ENCODE results near the gene CEP43. TPM values are rescaled to one million over a fixed set of nuclear protein-coding genes. Genes with fewer than 3 reads are reported as not detected.

CEP43 gene
- total RNA-seq, 2 experiments from 2014 or later = 19.9 to 20.0 TPM

DNA sequence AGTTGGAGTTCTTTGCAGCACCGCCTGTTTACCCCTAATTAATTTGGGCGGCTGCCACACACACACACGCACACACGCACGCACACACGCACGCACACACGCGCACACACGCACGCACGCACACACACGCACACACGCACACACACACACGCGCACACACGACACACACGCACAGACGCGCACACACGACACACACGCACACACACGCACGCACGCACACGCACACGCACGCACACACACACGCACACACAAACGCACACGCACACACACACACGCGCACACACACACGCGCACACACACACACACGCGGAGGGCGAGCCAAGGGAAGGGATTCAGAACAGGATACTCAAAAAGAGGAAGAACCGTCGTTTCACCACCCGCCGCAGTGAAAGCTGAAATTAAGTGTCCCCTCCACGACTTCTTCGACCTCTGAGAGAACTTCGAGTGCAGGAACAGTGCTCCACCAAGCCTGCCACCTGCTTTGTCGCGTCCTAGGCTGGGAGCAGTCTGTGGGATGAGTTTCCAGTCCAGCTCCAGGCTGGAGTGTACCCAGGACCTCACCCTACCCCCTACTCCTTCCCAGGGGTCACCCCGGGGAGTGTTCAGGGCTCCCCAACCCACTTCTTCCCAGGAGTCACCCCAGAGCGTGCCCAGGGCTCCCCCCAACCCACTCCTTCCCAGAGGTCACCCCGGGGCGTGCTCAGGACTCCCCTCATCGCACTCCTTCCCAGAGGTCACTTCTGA lies 43.9 kb upstream of the CEP43 start:
- peak; percentile 57 for DNase-seq
- CTCF ChIA-PET = interaction anchor here (0.6 to 3.5 kb wide), 2 partner anchors 13 to 133 kb away, joined by 3 to 18 read pairs; no protein-coding TSS in a partner anchor
- Mint-ChIP-seq H3K4me1 (peaks cover 79% of the 10 kb centered on the region), H3K27ac (peak overlapping the region; percentile 91), H3K27me3 (no peaks in the 10 kb centered on the region), H3K4me3 (peak overlapping the region; percentile 94), H3K9me3 (ENCODE audit: low read depth) (no peaks in the 10 kb centered on the region), H3K36me3 (ENCODE audit: low read depth) (peaks cover 30% of the 10 kb centered on the region)
- intact Hi-C loops (cut with DNase I, micrococcal nuclease) = loop anchor here in 1 of 2 experiments (2.0 kb wide), 1 partner anchor 92 kb away; no protein-coding TSS in a partner anchor
- ATAC-seq = no peak
- POLR2A ChIA-PET = no interaction called here

DNA sequence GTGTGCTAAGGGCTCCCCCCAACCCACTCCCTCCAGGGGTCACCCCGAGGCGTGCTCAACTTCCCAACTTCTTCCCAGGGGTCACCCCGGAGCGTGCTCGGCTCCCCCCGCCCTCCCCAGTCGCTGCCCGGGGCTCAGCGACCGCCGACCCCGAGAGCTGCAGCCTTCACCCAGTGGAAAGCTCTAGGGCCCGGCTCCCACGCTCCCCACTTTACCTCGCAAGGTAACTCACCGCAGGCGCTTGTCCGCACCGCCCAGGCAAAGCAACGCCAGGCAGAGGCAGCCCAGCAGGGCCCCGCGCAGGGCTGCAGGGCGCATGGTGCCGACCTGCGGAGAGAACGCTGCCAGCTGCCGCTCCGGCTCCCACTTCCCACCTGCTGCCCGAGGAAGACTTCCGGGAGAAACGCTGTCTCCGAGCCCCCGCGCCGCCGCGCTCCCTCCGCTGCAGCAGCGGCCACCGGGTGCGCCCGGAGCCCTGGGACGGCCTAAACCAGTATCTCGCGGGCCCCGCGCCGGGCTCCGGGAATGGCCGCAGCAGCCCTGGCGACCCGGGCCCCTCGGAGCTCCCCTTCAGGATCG lies 43.2 kb upstream of the CEP43 start:
- H3K27ac Mint-ChIP-seq = peak overlapping the region; percentile 91
- intact Hi-C loops (cut with DNase I, micrococcal nuclease) = loop anchor here (1.0 to 2.0 kb wide), 6 partner anchors 13 to 573 kb away; partner anchors contain the start of genes CEP43 (in 1 of the 2) and RPS6KA2 (in 1 of the 2)
- CTCF ChIA-PET = interaction anchor here (0.6 to 3.5 kb wide), 3 partner anchors 14 to 133 kb away, joined by 3 to 18 read pairs (median 5); no protein-coding TSS in a partner anchor

DNA sequence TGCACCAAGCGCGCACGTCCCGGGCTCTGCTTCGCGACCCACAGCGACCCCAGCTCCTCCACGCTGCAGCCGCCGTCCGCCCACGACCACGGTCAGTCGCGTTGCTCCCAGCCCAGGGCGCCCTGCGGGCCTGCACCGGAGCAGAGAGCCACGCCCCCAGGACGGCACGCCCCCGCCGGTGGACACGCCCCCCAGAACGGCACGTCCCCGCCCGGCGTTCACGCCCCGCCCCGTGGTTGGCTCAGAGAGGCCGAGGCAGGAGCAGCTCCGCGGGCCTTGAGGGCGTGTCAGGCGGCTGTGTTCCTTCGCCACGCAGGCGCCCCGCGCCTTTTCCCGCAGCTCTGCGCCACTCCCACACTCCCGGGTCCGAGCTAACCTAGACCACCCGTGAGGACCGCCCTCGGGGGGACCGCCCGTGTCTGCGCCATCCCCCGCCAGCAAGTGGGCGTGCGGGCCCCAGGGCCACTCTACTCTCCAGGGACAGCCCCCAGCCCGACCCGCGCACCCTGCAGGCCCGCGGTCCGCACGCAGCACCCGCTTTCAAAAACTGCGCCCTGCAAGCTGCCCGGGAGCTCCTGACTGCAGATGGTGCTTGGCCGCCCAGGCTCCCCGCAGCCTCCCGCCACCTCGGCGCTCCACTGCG lies 42.6 kb upstream of the CEP43 start, which contains the start of gene RNASET2:
TSS of gene RNASET2 (minus strand) at position 107 of the 643 bp plus-strand sequence. CDS start 368 bp downstream, outside the sequence.
- intact Hi-C loops (cut with DNase I, micrococcal nuclease) = loop anchor here (1.0 to 2.0 kb wide), 5 partner anchors 14 to 573 kb away; partner anchors contain the start of genes CEP43 (in 2 of the 2) and RPS6KA2 (in 1 of the 2)
- Mint-ChIP-seq H3K27ac (peak within 1 kb of the TSS; percentile 97), H3K27me3 (no peaks in the 10 kb centered on the region), H3K4me3 (peak within 1 kb of the TSS; percentile 94), H3K9me3 (ENCODE audit: low read depth) (no peaks in the 10 kb centered on the region), H3K36me3 (ENCODE audit: low read depth) (peaks cover 27% of the 10 kb centered on the region), H3K4me1 (peaks cover 69% of the 10 kb centered on the region)
- POLR2A ChIA-PET = interaction anchor here (0.9 to 1.3 kb wide), 3 partner anchors 15 to 43 kb away, joined by 3 to 5 read pairs (median 3); partner anchors contain the start of gene CEP43
- DNase-seq (peak; percentile 100), ATAC-seq (peak; percentile 80)
- CTCF ChIA-PET = interaction anchor here (0.6 to 3.5 kb wide), 4 partner anchors 14 to 42 kb away, joined by 3 to 18 read pairs (median 4); no protein-coding TSS in a partner anchor

More for the DNA sequence above, 43.2 kb upstream of the CEP43 start:
- Mint-ChIP-seq H3K4me3 (peak overlapping the region; percentile 94), H3K9me3 (ENCODE audit: low read depth) (no peaks in the 10 kb centered on the region), H3K36me3 (ENCODE audit: low read depth) (peaks cover 27% of the 10 kb centered on the region), H3K27me3 (no peaks in the 10 kb centered on the region), H3K4me1 (peaks cover 75% of the 10 kb centered on the region)
- POLR2A ChIA-PET = interaction anchor here (0.9 to 1.3 kb wide), 3 partner anchors 15 to 43 kb away, joined by 3 to 5 read pairs (median 3); partner anchors contain the start of gene CEP43
- ATAC-seq (peak; percentile 9), DNase-seq (peak; percentile 62)

DNA sequence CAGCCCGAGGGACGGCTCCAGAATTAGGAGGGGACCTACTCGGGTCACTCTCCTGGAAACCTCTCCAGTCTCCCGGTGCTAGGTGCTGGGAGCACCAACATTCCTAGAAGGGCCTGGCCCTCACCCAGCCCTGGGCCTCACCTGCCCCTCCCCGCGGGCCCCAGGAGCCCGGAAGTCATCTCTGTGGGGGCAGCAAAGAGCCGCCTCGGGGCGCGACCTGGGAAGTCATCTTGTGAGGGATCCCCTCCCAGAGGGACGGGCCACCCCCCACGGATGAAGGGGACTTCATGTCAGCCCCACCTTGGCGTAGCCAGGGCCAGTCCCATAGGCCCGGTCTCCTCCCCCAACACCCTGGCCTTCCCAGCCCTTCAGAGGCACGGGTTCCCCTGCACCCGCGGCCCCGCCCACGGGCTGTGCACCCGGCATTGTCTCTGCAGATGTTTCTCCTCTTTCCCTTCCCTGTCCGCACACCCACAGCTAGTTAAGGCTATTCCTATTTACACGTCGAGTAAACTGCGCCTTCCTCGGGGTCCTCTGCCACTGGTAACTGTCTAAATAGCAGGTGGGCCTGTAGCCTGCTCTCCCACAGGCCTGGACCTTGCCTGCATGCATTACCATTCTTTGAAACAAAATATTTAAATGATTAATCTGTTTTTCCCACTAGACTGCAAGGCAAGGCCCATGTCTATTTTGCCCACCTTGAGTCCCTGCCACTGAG lies 42.0 kb upstream of the CEP43 start:
- Mint-ChIP-seq H3K36me3 (ENCODE audit: low read depth) (peaks cover 25% of the 10 kb centered on the region), H3K27ac (peak overlapping the region; percentile 97), H3K9me3 (ENCODE audit: low read depth) (no peaks in the 10 kb centered on the region), H3K4me3 (peak overlapping the region; percentile 94), H3K4me1 (peaks cover 63% of the 10 kb centered on the region), H3K27me3 (no peaks in the 10 kb centered on the region)
- ATAC-seq (peak; percentile 21), DNase-seq (peak; percentile 81)
- CTCF ChIA-PET = interaction anchor here (0.6 to 3.5 kb wide), 6 partner anchors 12 to 41 kb away, joined by 3 to 18 read pairs (median 4); no protein-coding TSS in a partner anchor
- intact Hi-C loops (cut with DNase I, micrococcal nuclease) = loop anchor here (1.0 to 2.0 kb wide), 3 partner anchors 14 to 394 kb away; partner anchors contain the start of gene CEP43 (in 1 of the 2)
- POLR2A ChIA-PET = interaction anchor here (1.0 to 1.3 kb wide), 2 partner anchors 16 to 25 kb away, joined by 3 to 5 read pairs; no protein-coding TSS in a partner anchor

DNA sequence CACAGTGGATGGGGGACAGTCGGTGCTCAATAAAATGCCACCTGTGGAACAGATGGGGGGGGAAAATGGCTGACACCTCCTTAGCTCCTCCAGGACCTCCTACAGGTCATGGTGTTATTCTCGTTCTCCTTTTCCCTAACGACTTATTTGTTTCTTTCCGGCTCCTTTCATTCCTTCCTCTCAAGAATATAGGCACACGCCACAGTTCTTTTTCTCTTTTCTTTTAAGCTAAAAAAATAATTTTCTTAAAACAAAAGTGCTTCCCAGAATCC lies 41.5 kb upstream of the CEP43 start:
- ATAC-seq (no peak), DNase-seq (no peak)
- Mint-ChIP-seq H3K36me3 (ENCODE audit: low read depth) (peaks cover 22% of the 10 kb centered on the region), H3K27me3 (no peaks in the 10 kb centered on the region), H3K4me3 (peak overlapping the region; percentile 94), H3K9me3 (ENCODE audit: low read depth) (no peaks in the 10 kb centered on the region), H3K4me1 (peaks cover 58% of the 10 kb centered on the region), H3K27ac (peak overlapping the region; percentile 97)
- POLR2A ChIA-PET = no interaction called here
- intact Hi-C loops (cut with DNase I, micrococcal nuclease) = loop anchor here (1.0 to 2.0 kb wide), 3 partner anchors 15 to 393 kb away; partner anchors contain the start of gene CEP43 (in 1 of the 2)
- CTCF ChIA-PET = interaction anchor here (1.3 to 3.5 kb wide), 4 partner anchors 12 to 40 kb away, joined by 3 to 18 read pairs (median 4); no protein-coding TSS in a partner anchor

- intact Hi-C loops (cut with DNase I, micrococcal nuclease) = no loop called here
- Mint-ChIP-seq H3K4me1 (peaks cover 44% of the 10 kb centered on the region), H3K36me3 (ENCODE audit: low read depth) (peaks cover 13% of the 10 kb centered on the region), H3K27ac (peak overlapping the region; percentile 92), H3K4me3 (peak overlapping the region; percentile 94), H3K9me3 (ENCODE audit: low read depth) (peaks cover 6% of the 10 kb centered on the region), H3K27me3 (no peaks in the 10 kb centered on the region)
- CTCF ChIA-PET = interaction anchor here (0.5 to 1.3 kb wide), 10 partner anchors 12 to 392 kb away, joined by 3 to 5 read pairs (median 3); no protein-coding TSS in a partner anchor
- DNase-seq (peak; percentile 55), ATAC-seq (peak; percentile 11)
- POLR2A ChIA-PET = no interaction called here
These were observed 40.0 kb upstream of the CEP43 start for GRCh38 chr6:166958926-166959861.

- Mint-ChIP-seq H3K27ac (peak overlapping the region; percentile 92), H3K4me1 (peaks cover 38% of the 10 kb centered on the region), H3K27me3 (no peaks in the 10 kb centered on the region), H3K4me3 (no peak overlapping the region), H3K9me3 (ENCODE audit: low read depth) (peaks cover 8% of the 10 kb centered on the region), H3K36me3 (ENCODE audit: low read depth) (peaks cover 7% of the 10 kb centered on the region)
- intact Hi-C loops (cut with DNase I, micrococcal nuclease) = no loop called here
- ATAC-seq (no peak), DNase-seq (no peak)
- ChIA-PET CTCF (interaction anchor here (0.6 to 1.3 kb wide), 9 partner anchors 11 to 391 kb away, joined by 3 to 5 read pairs (median 3); no protein-coding TSS in a partner anchor), POLR2A (interaction anchor here (0.7 to 0.8 kb wide), 2 partner anchors 18 to 86 kb away, joined by 3 to 4 read pairs; no protein-coding TSS in a partner anchor)
These were observed 39.1 kb upstream of the CEP43 start for GRCh38 chr6:166959911-166960608.

GRCh38 chr6:166960609-166960978 lies 38.6 kb upstream of the CEP43 start:
- no peak for ATAC-seq
- Mint-ChIP-seq H3K27me3 (no peaks in the 10 kb centered on the region), H3K27ac (peak overlapping the region; percentile 92), H3K4me3 (no peak overlapping the region), H3K36me3 (ENCODE audit: low read depth) (peaks cover 2% of the 10 kb centered on the region), H3K4me1 (peaks cover 34% of the 10 kb centered on the region), H3K9me3 (ENCODE audit: low read depth) (peaks cover 8% of the 10 kb centered on the region)
- no peak for DNase-seq
- intact Hi-C loops (cut with DNase I, micrococcal nuclease) = no loop called here
- CTCF ChIA-PET = interaction anchor here (0.7 to 0.9 kb wide), 2 partner anchors 31 to 186 kb away, joined by 3 read pairs; no protein-coding TSS in a partner anchor
- POLR2A ChIA-PET = interaction anchor here (0.7 to 0.8 kb wide), 2 partner anchors 19 to 85 kb away, joined by 3 to 4 read pairs; no protein-coding TSS in a partner anchor

GRCh38 chr6:166966268-166966667 lies 32.9 kb upstream of the CEP43 start:
- Mint-ChIP-seq H3K4me3 (no peak overlapping the region), H3K27me3 (no peaks in the 10 kb centered on the region), H3K9me3 (ENCODE audit: low read depth) (peaks cover 20% of the 10 kb centered on the region), H3K4me1 (peaks cover 16% of the 10 kb centered on the region), H3K27ac (no peak overlapping the region), H3K36me3 (ENCODE audit: low read depth) (peaks cover 6% of the 10 kb centered on the region)
- ATAC-seq (no peak), DNase-seq (no peak)
- ChIA-PET CTCF (no interaction called here), POLR2A (no interaction called here)
- intact Hi-C loops (cut with DNase I, micrococcal nuclease) = no loop called here
